Muscle of leg (tissue), 11 donors: Measurements from ENCODE around the gene ZNF425. TPM values are rescaled to one million over a fixed set of nuclear protein-coding genes. Genes with fewer than 3 reads are reported as not detected.
"Not testable (repeated sequence)": the region's sequence is repeated elsewhere in the genome, so short reads cannot be mapped to it uniquely, and the experiment has no call there.

ENCODE experiments used
- DNase-seq: peaks from one replicate; pipeline ENCODE4 v3.0.0; 2013
- H3K27ac ChIP-seq: one replicate; pipeline ENCODE4 v1.5.1; 2013; ENCODE audit warnings: mild to moderate bottlenecking, low read length, control low read depth
- H3K27me3 ChIP-seq: one replicate; pipeline ENCODE4 v1.6.1; 2013; ENCODE audit warnings: low read length; ENCODE audit not compliant: control insufficient read depth, insufficient read depth
- H3K36me3 ChIP-seq: one replicate; pipeline ENCODE4 v1.6.1; 2013; ENCODE audit warnings: low read length; ENCODE audit not compliant: control insufficient read depth, insufficient read depth
- H3K4me1 ChIP-seq: one replicate; pipeline ENCODE4 v1.6.1; 2013; ENCODE audit warnings: low read length; ENCODE audit not compliant: control insufficient read depth, insufficient read depth
- H3K4me3 ChIP-seq: one replicate; pipeline ENCODE4 v1.5.1; 2013; ENCODE audit warnings: low read length, control low read depth
- H3K9me3 ChIP-seq: replicated peaks from 2 replicates; pipeline ENCODE4 v1.6.1; 2013; ENCODE audit warnings: low read depth, low read length; ENCODE audit not compliant: control insufficient read depth
- whole genome bisulfite sequencing: methylation state at CpG from one replicate; pipeline ENCODE4 v1.1.5; 2013; ENCODE audit warnings: missing lambda C conversion rate; ENCODE audit not compliant: insufficient coverage; 5-methylcytosine and 5-hydroxymethylcytosine counted together
- polyA plus RNA-seq, 8 donors: library from polyadenylated mRNA; unstranded; fragments of 120-200 nt; gene quantifications; one replicate each; pipeline versions ENCODE4 v1.2.1 to v1.2.3, GENCODE V29; 2013; ENCODE audit warnings: inconsistent platforms in 1 of 8, low replicate concordance in 1 of 8; ENCODE audit not compliant: insufficient read length in 8 of 8, insufficient read depth in 1 of 8
- total RNA-seq: library from RNA; stranded (reverse); fragments of 120-200 nt; gene quantifications from one replicate; pipeline ENCODE4 v1.2.4, GENCODE V29; 2013

ZNF425 gene
- total and polyA plus RNA-seq, 9 donors, result 3.4 to 4.9 (median 4.5) TPM

GRCh38 chr7:149062217-149062899 is 63.8 kb downstream of the ZNF425 start:
- H3K27ac ChIP-seq, H3K9me3 ChIP-seq, DNase-seq, H3K36me3 ChIP-seq, H3K27me3 ChIP-seq, H3K4me1 ChIP-seq, H3K4me3 ChIP-seq: not testable (repeated sequence)
- WGBS, result 72% methylated on average over 8 of the region's 10 CpGs

- WGBS, result 23% methylated on average over 1 of the region's 1 CpG
- no peaks in the 10 kb centered on the region for H3K36me3 ChIP-seq
- no peak overlapping the region for H3K27ac ChIP-seq
- no peaks in the 10 kb centered on the region for H3K9me3 ChIP-seq
- peak; percentile 22 for DNase-seq
- no peaks in the 10 kb centered on the region for H3K27me3 ChIP-seq
- no peak overlapping the region for H3K4me3 ChIP-seq
- H3K4me1 ChIP-seq, result no peaks in the 10 kb centered on the region
Observed at GRCh38 chr7:149060156-149060555, 66.0 kb downstream of the ZNF425 start.

DNA sequence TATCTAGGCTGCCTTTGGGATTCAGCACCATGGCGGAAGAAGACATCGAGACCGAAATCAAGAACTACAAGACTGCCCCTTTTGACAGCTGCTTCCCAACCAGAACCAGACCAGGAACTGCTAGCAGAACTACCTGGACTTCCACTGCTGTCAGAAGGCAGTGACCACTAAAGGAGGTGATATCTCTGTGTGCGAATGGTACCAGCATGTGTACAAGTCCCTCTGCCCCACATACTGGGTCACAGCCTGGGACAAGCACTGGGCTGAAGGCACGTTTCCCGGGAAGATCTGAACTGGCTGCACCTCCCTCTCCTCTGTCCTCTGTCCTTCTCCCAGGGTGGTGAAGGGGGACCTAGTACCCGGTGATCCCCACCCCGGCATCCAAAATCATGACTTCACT is 72.2 kb downstream of the ZNF425 start:
- Histone ChIP-seq H3K9me3 (no peaks in the 10 kb centered on the region), H3K36me3 (no peaks in the 10 kb centered on the region), H3K27ac (no peak overlapping the region), H3K27me3 (peaks cover 2% of the 10 kb centered on the region), H3K4me1 (no peaks in the 10 kb centered on the region), H3K4me3 (no peak overlapping the region)
- DNase-seq, result no peak
- 73% methylated on average over 2 of the region's 8 CpGs for WGBS

GRCh38 chr7:149053384-149053783 is 72.7 kb downstream of the ZNF425 start:
- H3K4me1 ChIP-seq, result no peaks in the 10 kb centered on the region
- DNase-seq, result no peak
- no peak overlapping the region for H3K4me3 ChIP-seq
- H3K9me3 ChIP-seq, result no peaks in the 10 kb centered on the region
- peaks cover 2% of the 10 kb centered on the region for H3K27me3 ChIP-seq
- H3K36me3 ChIP-seq, result no peaks in the 10 kb centered on the region
- H3K27ac ChIP-seq, result no peak overlapping the region
- WGBS, result no CpG with 5 or more reads among the region's 1 CpG

Other genes starting within 250 kb of the ZNF425 start
- 13.1 TPM for gene EZH2, start 242.0 kb downstream of the ZNF425 start, total RNA-seq
- 10 to 100 TPM; 19.7 to 30.2 (median 23.9) TPM for gene EZH2, start 242.0 kb downstream of the ZNF425 start, polyA plus RNA-seq
- gene PDIA4, start 97.8 kb downstream of the ZNF425 start, total RNA-seq, result 69.6 TPM
- gene PDIA4, start 97.8 kb downstream of the ZNF425 start, polyA plus RNA-seq, result 100 to 1,000 TPM in 1 of 8 donors, 10 to 100 TPM in 7; 62.9 to 114 (median 80.3) TPM
- 4.6 TPM for gene ZNF786, start 35.6 kb downstream of the ZNF425 start, total RNA-seq
- 1 to 10 TPM; 3.9 to 6.6 (median 4.6) TPM for gene ZNF786, start 35.6 kb downstream of the ZNF425 start, polyA plus RNA-seq
- gene ZNF398, start 21.1 kb upstream of the ZNF425 start, total RNA-seq, result 8.2 TPM
- gene ZNF398, start 21.1 kb upstream of the ZNF425 start, polyA plus RNA-seq, result 10 to 100 TPM in 1 of 8 donors, 1 to 10 TPM in 7; 7.0 to 10.6 (median 8.5) TPM
- gene ZNF282, start 69.2 kb upstream of the ZNF425 start, total RNA-seq, result 13.3 TPM
- gene ZNF282, start 69.2 kb upstream of the ZNF425 start, polyA plus RNA-seq, result 10 to 100 TPM; 15.6 to 20.8 (median 18.8) TPM
- 5.4 TPM for gene ZNF212, start 113.3 kb upstream of the ZNF425 start, total RNA-seq
- 10 to 100 TPM in 5 of 8 donors, 1 to 10 TPM in 3; 8.4 to 11.8 (median 10.4) TPM for gene ZNF212, start 113.3 kb upstream of the ZNF425 start, polyA plus RNA-seq
- 11.8 TPM for gene ZNF783, start 135.9 kb upstream of the ZNF425 start, total RNA-seq
- gene ZNF783, start 135.9 kb upstream of the ZNF425 start, polyA plus RNA-seq, result 10 to 100 TPM; 10.3 to 16.6 (median 11.9) TPM